Measurements from ENCODE around the gene TMEM82.

DNA sequence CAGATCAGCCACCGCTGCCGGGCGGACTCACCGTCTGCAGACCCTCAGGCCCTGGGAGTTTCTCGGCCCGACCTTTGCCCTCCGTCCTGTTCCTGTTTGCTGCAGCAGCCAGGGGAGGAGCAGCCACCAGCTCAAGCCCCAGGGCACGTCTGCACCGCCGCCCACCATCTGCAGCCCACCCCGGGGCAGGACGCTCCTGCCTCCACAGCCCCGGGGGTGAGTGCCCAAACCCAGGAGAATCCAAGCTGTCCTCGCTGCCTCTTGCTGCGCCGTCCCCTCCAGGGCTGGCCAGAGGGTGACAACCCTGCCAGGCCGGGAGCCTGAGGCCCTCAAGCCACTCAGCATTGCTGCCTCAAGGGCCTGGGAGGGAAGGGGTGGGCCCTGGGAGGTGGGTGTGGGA lies 7.4 kb upstream of the TMEM82 start:
- TF ChIP-seq, protein P1, sequence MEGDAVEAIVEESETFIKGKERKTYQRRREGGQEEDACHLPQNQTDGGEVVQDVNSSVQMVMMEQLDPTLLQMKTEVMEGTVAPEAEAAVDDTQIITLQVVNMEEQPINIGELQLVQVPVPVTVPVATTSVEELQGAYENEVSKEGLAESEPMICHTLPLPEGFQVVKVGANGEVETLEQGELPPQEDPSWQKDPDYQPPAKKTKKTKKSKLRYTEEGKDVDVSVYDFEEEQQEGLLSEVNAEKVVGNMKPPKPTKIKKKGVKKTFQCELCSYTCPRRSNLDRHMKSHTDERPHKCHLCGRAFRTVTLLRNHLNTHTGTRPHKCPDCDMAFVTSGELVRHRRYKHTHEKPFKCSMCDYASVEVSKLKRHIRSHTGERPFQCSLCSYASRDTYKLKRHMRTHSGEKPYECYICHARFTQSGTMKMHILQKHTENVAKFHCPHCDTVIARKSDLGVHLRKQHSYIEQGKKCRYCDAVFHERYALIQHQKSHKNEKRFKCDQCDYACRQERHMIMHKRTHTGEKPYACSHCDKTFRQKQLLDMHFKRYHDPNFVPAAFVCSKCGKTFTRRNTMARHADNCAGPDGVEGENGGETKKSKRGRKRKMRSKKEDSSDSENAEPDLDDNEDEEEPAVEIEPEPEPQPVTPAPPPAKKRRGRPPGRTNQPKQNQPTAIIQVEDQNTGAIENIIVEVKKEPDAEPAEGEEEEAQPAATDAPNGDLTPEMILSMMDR (IDR thresholded peaks at IDR 0.05): no peak
- TF ChIP-seq POLR2AphosphoS5 (IDR thresholded peaks at IDR 0.05; ENCODE audit: low read depth, low read length): no peak
- no peak for TF ChIP-seq RCOR1 (IDR thresholded peaks at IDR 0.05; ENCODE audit: low read length)
- no peak for TF ChIP-seq YY1 (IDR thresholded peaks at IDR 0.05; ENCODE audit: low read depth)
- no peak for TF ChIP-seq ELF1 (IDR thresholded peaks at IDR 0.05)
- no peak for TF ChIP-seq SMC3 (IDR thresholded peaks at IDR 0.05; ENCODE audit: low read depth, low read length)
- TF ChIP-seq NFIC (IDR thresholded peaks at IDR 0.05; ENCODE audit: borderline replicate concordance): no peak
- TF ChIP-seq RAD21 (IDR thresholded peaks at IDR 0.05; ENCODE audit: low read length): no peak
- no peak for TF ChIP-seq EZH2phosphoT487 (IDR thresholded peaks at IDR 0.05; ENCODE audit: borderline replicate concordance, low read depth)
- TF ChIP-seq, protein P2, sequence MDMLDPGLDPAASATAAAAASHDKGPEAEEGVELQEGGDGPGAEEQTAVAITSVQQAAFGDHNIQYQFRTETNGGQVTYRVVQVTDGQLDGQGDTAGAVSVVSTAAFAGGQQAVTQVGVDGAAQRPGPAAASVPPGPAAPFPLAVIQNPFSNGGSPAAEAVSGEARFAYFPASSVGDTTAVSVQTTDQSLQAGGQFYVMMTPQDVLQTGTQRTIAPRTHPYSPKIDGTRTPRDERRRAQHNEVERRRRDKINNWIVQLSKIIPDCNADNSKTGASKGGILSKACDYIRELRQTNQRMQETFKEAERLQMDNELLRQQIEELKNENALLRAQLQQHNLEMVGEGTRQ (IDR thresholded peaks at IDR 0.05; ENCODE audit: borderline replicate concordance, low read depth, low read length): no peak
- TF ChIP-seq TAF1 (IDR thresholded peaks at IDR 0.05; ENCODE audit: borderline replicate concordance, low read depth, low read length): no peak
- TF ChIP-seq, protein P3, sequence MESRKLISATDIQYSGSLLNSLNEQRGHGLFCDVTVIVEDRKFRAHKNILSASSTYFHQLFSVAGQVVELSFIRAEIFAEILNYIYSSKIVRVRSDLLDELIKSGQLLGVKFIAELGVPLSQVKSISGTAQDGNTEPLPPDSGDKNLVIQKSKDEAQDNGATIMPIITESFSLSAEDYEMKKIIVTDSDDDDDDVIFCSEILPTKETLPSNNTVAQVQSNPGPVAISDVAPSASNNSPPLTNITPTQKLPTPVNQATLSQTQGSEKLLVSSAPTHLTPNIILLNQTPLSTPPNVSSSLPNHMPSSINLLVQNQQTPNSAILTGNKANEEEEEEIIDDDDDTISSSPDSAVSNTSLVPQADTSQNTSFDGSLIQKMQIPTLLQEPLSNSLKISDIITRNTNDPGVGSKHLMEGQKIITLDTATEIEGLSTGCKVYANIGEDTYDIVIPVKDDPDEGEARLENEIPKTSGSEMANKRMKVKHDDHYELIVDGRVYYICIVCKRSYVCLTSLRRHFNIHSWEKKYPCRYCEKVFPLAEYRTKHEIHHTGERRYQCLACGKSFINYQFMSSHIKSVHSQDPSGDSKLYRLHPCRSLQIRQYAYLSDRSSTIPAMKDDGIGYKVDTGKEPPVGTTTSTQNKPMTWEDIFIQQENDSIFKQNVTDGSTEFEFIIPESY (IDR thresholded peaks at IDR 0.05; ENCODE audit: borderline replicate concordance, low read depth): no peak
- no peak for TF ChIP-seq CHD2 (IDR thresholded peaks at IDR 0.05; ENCODE audit: low read length, partially characterized antibody)

Measured in SK-N-SH (cell line).